Measurements from ENCODE around the gene TUBGCP2.

TUBGCP2 gene

GRCh38 chr10:133306097-133306476, 2.6 kb downstream of the TUBGCP2 start:
- DNase-seq (ENCODE audit: low spot score), result no peak

DNA sequence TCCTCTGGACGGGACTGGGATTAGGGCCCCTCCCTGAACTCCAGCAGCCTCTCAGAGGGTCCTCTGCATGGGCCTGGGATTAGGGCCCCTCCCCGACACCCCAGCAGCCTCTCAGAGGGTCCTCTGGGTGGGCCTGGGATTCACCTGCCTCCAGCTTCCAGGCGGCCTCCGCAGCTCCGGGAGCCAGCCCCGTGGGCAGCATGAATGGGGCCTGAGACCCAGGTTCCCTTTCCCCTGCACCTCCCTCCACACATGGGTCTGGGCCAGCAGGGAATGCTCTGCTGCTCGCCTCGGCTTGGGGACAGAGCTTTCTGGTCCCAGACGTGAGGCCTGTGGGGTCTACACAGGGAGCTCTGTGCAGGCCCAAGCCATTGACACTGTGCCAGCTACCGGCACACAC, 5.5 kb downstream of the TUBGCP2 start:
- DNase-seq (ENCODE audit: low spot score), result no peak

DNA sequence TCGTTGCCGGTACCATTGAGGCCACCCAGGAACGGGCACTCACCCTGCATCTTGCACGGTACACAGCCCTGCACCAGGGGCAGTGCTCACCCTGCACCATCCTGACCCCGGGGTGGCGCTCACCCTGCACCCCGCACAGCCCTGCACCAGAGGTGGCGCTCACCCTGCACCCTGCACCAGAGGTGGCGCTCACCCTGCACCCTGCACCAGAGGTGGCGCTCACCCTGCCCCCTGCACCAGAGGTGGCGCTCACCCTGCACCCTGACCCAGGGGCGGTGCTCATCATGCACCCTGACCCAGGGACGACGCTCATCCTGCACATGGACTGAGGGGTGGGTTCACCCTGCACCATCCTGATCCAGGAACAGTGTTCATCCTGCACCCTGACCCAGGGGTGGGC, 6.4 kb downstream of the TUBGCP2 start:
- DNase-seq (ENCODE audit: low spot score), result no peak

GRCh38 chr10:133299738-133300137, 8.9 kb downstream of the TUBGCP2 start:
- DNase-seq (ENCODE audit: low spot score), result no peak

DNA sequence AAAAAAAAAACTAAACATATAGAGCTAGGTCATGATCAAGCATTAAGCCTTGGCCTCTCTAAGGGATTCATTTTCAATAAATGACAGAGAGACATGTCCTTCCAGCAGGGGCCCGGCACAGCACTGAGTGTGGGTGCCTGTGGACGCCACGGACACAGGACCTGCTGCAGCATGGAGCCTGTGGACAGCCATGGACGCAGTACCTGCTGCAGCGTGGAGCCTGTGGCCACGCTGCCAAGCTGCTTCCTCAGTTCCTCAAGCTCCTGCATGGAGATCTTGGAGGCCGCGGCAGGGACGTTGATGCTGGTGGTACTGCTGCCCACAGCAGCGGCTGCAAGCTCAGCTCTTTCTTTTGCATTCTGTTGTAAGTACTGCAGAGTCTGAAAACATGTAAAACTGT, 9.4 kb downstream of the TUBGCP2 start:
- no peak for DNase-seq (ENCODE audit: low spot score)

DNA sequence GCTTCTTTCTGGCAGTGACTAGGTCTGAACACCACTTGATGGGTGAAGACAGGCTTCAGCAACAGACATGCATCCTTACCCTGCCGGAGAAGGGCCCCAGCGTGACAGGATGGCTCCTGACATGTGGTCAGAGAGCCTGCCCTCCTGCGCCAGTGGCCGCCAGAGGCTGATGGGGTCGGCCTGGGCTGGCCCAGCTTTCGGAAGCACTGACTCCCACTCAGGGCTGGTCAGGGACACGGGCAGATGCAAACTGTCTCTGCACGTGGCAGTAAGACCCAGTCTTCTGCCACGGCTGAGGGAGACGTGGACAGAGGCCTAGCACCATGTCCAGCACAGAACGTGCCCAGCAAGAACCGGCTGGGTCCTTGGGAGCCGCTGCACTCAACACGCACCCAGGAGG, 10.2 kb downstream of the TUBGCP2 start:
- DNase-seq (ENCODE audit: low spot score), result no peak

DNA sequence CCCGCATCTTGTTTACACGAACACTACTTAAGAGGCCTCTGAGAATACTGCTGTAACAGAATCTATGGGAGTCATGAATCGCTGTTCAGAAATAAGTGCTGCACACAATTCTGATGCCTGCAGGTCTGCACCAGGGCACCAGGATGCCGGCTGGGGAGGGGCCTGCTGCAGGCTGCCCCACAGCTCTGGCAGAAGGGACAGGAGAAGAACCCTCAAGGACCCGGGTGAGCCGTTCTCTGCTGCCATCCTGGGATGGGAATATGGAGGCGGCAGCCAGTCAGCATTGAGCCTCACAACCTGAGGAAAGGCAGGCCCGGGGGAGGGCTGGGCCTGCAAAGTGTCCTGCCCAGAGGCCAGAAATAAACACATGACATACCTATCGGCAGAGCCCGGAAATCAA, 11.2 kb downstream of the TUBGCP2 start:
- no peak for DNase-seq (ENCODE audit: low spot score)

GRCh38 chr10:133295426-133296320, 13.0 kb downstream of the TUBGCP2 start:
- DNase-seq (ENCODE audit: low spot score), result no peak

DNA sequence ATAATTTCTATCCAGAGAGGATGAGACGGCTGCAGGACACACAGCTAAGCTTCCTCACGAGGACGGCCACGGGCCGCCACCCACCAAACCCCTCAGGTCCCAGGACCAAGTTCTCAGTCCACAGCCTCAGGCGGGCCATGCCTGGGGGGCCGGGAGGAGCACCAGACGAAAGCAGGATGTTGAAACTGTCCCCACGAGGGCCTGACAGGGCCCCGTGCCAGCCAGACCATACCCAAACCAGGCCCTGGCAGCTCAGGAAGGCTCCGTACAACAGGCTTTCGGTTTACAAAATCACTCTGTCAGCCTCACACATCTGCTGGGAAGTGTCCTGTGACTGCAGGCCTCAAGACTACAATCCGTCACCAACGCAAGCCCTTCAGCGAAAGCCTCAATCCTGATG, 14.5 kb downstream of the TUBGCP2 start:
- no peak for DNase-seq (ENCODE audit: low spot score)

GRCh38 chr10:133293810-133294119, 14.9 kb downstream of the TUBGCP2 start:
- no peak for DNase-seq (ENCODE audit: low spot score)

GRCh38 chr10:133292919-133293809, 15.5 kb downstream of the TUBGCP2 start:
- peak; percentile 93 for DNase-seq (ENCODE audit: low spot score)

DNA sequence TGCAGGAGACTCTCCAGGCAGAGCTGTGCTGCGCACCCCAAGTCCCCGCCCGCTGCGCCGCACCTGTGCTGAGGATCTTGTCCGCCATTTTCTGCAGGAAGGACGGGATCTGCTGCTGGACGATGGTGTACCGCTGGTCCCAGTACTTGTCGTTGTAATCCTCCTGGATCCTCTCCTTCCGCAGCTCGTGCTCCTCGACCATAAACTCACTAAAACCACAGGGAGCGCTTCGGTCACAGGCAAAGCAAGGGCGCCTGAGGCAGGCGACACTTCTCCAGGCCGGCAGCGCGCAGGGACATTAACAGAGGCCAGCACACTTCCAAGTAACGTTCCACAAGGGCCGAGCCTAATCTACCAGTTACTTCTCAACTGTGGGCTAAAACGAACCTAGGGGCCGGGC, 18.9 kb downstream of the TUBGCP2 start:
- no peak for DNase-seq (ENCODE audit: low spot score)

GRCh38 chr10:133287832-133288500, 20.7 kb downstream of the TUBGCP2 start:
- DNase-seq (ENCODE audit: low spot score), result no peak

- no peak for DNase-seq (ENCODE audit: low spot score)
Observed at GRCh38 chr10:133286366-133286765, 22.3 kb downstream of the TUBGCP2 start.

GRCh38 chr10:133285217-133285616, 23.5 kb downstream of the TUBGCP2 start:
- no peak for DNase-seq (ENCODE audit: low spot score)

GRCh38 chr10:133283931-133284330, 24.7 kb downstream of the TUBGCP2 start:
- no peak for DNase-seq (ENCODE audit: low spot score)

GRCh38 chr10:133282846-133283390, 25.8 kb downstream of the TUBGCP2 start:
- no peak for DNase-seq (ENCODE audit: low spot score)

- no peak for DNase-seq (ENCODE audit: low spot score)
Observed at GRCh38 chr10:133281628-133282372, 26.9 kb downstream of the TUBGCP2 start.

DNA sequence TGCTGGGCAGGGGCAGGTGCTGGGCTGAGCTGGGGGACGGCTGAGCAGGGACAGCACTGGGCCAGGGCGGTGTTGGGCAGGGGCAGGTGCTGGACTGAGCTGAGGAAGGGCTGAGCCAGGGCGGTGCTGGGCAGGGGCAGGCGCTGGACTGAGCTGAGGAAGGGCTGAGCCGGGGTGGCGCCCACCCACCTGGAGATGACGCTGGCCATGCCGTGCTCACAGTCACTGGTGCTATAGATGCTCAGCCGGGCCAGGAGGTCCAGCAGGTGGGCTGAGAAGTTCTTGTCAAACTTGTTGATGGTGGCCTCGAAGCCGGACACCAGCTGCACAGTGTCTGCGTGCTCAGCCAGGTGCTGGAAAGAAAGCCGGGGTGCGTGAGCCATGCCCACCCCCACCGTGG, 27.6 kb downstream of the TUBGCP2 start:
- DNase-seq (ENCODE audit: low spot score), result no peak

GRCh38 chr10:133280391-133281059, 28.1 kb downstream of the TUBGCP2 start:
- DNase-seq (ENCODE audit: low spot score), result no peak

All from AG08395 (cell line).